Midbrain (tissue), 1 donor: Measurements from ENCODE around the gene RFX3.
"Not testable (repeated sequence)": the region's sequence is repeated elsewhere in the genome, so short reads cannot be mapped to it uniquely, and the experiment has no call there.

Experiments
- DNase-seq: peaks from one replicate; lab custom pipeline; 2025; lab: John Stamatoyannopoulos, UW

Gene RFX3

DNA sequence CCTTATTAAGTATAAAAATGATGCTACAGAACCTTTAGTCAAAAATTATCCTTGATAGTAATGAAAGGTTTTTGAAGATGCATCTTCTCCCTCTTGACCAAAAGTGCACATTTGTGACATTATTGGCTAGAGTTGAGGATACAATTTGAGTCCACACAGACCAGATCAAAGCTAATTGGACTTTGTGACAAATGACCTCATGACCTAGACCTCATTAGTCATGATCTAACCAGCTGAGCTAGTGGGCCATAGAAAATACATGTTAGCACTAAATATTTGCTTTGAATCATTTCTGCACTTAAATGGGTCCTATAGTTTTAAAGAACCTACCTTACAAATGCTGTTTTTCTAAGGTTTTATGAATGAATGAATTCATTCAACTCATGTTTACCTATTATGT, 182.1 kb downstream of the RFX3 start:
- DNase-seq = no peak

DNA sequence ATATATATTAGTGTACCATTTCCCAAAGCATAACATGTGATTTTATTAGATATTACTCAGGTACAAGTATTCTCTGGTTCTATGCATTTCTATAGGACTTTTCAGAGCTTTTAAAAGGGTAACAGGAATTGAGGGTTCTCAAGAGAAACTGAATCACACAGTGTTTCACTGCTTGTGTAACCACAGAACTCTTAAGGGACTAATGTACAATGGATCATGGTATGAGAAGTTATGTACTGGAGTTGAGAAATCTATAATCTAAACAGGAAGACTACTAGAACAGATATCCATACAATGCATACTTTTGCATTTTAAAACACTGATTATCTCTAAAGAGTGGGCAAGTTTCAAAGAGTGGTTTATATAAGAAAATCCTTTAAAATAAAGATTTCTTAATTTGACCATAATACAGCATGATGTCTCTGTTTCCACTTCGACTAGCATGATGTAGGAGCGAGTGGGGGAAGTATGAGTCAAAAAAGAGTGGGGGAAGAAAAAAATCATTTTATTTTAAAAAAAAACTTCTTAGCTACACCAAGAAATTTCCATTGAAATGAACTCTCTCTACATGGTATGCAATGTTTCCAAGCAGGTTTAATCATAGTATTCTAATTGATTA, 183.5 kb downstream of the RFX3 start:
- DNase-seq = no peak

DNA sequence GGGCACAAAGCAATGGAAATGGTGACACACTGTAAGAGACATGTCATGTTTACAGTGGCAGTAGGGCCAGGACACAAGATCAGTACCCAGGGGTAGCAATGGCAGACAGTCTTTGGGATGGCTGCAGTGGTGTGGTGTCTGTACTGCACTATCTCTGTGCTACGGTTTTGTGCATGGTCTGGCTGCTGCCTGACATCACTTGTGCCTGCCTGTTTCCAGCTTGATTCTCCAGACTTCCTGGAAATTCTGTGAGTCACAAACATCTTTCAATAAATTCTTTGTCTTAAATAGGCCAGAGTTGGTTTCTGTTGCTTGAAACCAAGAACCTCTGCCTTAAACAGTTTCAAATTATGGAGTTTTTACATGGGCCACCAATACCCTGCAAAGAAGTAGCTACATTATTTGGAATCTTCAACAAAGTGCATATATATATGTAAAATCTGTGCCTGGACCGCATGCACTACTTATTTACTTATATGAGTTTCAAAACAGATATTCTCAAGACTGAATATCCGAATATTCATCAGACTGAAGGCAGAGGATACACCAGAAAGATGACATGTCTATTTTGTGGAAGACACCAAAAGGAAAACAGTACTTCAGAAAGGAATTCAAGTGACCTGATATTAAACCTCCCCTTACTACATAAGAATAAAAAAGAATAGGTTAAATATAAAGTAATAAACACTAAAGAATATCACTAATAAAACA, 188.1 kb downstream of the RFX3 start:
- DNase-seq = no peak

DNA sequence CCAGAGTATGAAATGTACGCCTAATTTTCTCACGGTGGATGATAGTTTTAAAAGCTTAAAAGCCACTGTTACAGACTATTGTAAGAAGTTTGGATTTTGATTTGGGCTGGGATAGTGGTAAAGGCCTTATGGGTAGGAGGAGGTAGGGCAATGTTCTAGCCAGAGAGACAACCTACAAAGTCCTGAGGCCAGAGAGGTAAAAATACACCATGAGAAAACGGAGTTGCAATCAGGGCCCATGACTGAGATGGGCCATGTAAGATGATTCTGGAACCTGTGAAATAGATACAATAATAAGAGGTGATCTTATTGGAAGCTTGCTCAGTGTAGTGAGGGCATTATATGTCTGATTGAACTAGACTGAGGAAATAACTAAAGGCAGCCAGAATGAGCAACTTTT, 188.8 kb downstream of the RFX3 start:
- DNase-seq = no peak

DNA sequence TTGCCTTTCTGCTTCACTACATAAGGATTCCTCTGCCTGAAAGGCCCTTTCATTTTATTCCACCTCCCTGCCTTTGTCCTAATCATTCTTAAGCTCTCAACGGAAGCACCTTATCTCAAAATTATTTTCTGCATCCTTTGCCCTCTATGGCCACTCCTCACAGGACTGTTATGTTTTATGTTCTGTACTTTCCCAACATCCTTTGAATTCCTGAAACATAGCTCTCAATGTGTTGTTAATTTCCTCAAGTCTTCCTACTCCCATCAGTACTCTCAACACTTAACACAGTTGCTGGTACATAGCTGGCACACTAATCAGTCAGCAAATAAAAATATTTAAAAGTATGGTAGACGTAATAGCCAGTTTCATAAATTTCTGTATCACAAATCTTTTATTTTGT, 193.0 kb downstream of the RFX3 start:
- no peak for DNase-seq

DNA sequence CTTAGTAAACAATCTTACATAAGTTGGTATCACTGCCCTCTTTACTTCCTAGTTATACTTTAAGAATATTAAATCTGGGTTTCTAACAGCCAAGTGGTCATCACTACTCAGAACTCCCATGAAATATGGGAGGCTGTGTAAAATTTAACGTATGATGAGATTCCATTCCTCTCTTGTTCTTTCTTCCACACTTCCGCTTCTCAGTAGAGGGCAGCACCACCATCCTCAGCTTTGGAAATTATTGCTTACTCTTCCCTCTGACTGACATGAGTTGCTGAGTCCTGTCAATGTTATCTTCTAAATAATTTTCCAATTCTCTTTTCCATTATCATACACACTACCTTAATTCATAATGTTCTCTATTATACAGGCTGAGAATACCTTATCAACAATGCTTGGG, 194.0 kb downstream of the RFX3 start:
- DNase-seq = peak; percentile 10

DNA sequence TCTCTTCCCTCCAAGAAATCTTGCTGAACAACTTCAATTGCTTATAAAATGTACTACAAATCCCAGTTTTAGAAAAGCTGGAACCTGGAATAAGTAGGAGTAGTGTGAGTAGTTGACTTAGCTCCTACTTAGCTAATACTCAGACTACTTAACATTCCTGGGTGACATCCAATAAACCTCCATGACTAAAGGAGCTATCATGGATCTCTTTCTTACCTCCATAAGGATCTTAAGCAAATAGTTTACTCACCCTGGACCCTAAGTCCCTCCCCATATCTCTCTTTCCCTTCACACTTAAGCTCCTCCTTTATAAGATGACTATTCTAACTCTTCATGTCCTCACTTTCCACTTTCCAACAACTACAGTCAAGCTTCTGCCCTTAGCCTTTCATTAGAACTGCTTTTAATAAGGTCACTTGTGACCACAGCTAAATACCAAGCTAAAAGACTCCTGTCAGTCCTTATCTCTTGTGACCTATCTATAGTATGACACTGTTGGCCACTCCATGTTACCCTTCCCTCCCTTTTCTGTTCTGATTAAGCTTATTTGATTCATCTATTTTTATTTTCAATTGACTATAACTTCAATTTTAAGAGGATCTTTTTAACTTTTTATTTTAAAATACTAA, 194.9 kb downstream of the RFX3 start:
- DNase-seq = no peak

DNA sequence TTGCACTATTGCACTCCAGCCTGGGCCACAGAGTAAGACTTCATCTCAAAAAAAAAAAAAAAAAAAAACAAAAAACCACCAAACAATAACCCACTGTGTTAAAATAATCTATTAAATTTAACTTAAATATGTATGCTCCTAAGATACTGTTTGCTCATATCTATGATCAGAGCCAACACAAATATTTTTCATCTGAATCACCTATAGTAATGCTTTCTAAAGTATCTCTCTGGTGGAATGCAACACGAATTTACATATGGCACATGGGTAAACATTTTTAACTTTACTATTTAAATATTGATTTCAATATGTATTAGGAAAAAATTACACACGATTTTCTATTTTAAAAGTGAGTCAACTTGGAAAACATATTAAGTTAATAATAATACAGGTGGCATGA, 196.4 kb downstream of the RFX3 start:
- no peak for DNase-seq

DNA sequence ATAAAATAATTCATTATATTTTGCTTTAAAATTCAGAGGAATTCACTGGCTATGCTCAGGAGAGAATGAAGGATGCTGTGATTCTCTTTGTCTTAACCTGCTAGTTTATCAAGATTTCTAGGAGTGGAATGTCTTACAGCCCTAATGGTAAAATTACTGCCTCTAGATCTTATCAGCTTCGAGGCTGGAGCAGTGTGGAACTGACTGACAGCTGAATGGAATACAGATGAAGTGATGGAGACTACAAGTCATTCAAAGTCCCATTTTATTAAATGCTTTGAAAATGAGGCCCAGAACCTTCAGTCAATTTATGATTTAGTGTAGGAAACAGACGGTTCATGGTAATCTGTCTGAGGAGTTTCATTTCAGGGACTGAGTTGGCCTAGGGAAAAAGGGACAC, 202.1 kb downstream of the RFX3 start:
- no peak for DNase-seq

DNA sequence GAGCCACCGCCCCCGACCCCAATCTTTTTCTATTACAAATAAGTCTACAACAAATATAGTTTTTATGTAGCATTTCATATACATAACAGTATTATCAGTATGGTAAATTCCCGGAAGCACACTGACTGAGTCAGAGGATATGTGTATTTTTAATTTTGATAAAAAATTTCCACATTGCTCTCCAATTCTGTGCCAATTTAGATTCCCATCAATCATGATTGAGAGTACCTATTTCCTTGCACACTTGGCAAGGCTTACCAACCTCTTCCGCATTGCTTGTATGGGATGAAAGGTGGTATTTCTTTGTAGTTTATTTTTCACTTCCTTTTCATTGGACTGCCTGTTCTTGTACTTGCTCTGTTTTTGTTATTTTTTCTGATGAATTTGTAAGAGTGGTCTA, 204.6 kb downstream of the RFX3 start:
- no peak for DNase-seq

DNA sequence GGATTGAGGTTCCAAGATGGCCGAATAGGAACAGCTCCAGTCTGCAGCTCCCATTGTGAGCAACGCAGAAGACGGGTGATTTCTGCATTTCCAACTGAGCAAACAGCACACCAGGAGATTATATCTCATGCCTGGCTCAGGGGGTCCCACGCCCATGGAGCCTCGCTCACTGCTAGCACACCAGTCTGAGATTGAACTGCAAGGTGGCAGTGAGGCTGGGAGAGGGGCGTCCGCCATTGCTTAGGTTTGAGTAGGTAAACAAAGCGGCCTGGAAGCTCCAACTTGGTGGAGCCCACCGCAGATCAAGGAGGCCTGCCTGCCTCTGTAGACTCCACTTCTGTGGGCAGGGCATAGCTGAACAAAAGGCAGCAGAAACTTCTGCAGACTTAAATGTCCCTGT, 213.2 kb downstream of the RFX3 start:
- not testable (repeated sequence) for DNase-seq

DNA sequence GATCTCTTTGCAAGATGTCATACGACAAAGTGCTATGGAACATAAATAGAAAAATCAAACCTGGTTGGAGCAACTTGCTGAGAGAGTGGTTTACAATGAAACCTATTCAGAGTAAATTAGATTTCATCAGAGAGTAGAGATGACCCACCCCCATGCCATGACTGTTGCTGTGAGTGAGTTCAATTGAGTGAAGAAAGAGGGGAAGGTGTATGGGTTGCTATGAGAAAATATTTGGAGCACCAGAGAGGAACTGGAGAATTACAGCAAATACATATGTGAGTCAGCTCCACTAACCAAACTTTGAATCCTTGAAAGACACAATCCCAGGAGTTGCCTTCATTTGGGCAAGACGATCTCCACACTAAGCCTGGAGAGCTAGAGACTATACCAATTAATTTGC, 217.2 kb downstream of the RFX3 start:
- DNase-seq = no peak

DNA sequence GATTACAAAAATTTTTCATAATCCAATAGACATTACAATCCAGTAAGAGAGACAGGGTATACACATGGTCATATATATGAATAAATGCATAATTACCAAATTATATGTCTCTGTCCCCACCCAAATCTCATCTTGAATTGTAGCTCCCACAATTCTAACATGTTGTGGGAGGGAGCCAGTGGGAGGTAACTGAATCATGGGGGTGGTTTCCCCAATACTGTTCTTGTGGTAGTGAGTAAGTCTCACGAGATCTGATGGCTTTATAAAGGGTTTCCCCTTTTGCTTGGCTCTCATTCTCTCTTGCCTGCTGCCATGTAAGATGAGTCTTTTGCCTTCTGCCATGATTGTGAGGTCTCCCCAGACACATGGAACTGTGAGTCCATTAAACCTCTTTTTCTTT, 221.4 kb downstream of the RFX3 start:
- DNase-seq = not testable (repeated sequence)

DNA sequence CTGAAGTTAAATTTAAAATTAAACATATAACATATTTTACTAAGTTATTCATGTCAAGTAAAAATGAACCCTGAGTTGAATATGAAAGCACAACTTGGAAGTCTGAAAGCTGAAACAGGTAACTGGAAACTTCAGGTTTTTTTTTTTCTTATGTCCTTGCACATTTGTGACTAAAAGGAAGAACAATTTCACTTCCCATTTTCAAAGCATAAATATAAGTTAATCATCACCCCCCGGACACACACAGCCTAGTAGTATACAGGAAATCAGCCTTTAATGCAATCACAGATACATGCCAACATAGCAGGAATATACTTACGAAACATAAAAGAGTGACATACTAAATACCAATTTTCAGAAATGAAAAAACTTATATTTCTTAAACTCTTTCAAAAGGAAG, 225.9 kb downstream of the RFX3 start:
- DNase-seq = no peak

DNA sequence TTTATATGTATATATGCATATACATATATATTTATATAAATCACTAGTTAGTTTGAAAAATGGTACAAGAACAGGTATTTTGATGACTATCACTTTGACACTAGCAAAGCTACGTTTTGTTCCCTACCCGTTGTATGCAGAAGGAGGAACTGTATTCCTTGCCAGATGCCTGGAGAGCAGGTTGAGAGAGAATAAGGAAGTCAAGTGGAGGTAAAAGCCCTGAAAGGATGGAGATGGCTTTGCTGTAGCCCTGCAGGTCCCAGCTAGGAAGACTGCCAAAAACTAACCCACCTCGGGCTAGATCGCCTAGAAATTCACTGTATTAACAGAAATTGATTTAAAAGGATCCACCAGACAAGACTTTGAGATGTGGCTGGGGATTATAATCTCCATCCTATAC, 229.3 kb downstream of the RFX3 start:
- no peak for DNase-seq

DNA sequence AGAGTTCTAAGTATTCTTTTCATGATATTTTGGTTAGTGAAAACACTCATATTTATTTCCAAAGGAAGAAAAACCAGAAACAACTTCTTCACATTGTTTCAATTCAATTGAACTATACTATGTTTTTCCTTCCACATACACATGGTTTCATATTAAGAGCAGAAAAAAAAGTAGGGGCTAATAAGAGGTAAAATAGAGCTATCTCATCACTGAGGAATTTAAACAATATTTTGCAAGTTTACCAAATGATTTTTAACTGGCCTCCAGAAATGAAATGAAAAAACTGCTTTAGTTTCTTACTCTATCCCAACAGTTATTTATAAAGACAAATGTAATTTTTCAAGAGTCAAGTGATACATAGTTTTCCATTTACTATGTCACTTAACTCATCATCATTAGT, 233.5 kb downstream of the RFX3 start:
- DNase-seq = no peak

DNA sequence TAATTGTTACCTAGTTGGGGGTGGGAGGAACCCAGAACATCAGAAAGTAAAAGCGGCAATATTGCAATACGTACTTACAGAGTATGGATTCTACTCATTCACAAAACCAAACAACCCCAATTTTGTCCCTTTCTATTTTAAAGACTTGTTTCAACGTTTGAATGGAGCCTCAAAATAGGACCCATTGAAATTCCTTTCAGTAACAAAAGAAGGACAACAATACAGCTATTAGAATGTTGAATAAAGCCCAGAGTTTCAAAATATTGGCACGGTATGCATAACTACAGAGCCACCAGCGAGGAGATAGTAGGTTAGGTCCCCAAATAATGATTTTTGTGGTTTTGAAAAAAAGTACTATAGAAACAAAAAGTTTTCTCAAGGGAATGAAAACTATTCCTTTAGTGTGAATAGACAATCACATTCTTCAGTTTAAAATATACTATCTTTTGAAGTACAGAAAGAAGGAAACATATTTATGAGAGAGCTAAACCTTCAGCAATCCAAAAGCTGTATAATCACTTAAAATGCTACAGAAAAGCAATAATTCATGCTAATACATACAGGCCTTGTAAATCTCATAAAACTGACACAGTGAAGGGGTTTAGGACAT, 235.5 kb downstream of the RFX3 start:
- DNase-seq = no peak

DNA sequence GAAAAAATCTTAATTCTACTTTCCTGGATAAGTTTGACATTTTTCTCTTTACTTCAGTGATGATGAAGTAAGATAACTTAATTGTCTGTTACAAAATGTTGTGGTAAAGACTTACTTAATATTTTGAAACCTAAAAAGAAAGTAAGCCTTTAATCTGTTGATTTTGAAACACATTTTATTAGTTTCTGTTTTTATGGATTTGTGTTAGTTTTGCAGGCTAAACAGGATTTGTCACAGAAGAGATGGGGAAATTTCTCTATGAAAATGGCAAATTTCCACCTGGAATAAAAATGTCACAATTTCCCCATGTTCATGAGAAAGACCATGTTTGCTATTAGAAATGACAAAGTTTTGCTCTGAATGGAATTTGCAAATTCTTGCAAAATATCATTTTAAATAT, 237.1 kb downstream of the RFX3 start:
- no peak for DNase-seq

DNA sequence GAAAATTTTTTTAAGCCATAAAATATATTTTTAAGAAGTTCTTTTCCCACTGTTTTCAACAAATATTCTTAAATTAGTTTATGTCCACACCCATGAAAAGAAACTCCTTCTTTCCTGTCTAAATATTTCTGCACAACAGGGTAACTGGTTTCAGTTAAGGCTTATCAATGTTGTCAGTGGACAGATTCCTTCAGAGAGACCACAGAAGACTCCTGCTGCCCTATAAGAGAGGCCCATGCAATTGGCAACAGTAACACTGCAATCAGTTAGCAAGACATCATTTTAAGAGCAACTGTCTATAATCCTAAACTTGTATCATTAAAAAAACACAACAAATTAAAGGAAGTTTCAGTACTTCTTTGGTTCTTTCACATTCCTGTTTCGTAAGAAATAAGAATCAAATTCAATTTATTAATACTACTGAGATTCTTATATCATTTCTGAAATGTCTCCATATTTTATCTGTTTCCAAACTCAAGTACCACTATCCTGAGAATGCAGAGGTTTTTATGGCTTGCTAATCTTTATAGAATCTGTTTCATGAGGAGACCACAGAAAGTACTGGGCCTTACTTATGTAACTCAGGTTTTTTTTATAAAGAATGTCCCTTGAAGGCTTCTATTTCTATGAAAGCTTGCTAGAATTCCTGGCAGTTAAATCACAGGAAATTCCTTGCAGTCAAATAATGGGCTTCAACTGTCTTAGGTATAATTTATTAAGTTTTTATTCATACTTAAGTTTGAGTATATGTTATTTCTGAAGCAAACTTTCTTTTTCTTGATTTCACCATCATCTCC, 240.2 kb downstream of the RFX3 start:
- DNase-seq = no peak

DNA sequence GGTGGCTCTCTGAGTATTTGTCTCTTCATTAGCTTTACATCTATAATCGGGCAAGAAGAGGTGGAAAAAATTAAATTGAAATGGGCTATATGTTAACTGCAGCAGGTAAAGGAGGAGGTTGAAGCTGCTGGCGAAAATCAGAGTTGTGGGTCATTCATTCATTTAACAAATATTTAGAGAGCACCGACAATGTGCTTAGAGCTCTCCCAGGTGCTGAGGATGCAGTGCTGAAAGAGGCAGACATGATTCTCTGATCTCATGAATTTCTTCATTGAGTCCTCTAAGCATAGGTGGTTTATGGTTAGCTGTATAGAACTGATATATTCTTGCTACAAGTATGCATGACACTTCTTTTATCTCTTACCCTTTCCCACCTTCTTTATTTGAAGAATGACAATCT, 243.4 kb downstream of the RFX3 start:
- DNase-seq = no peak

DNA sequence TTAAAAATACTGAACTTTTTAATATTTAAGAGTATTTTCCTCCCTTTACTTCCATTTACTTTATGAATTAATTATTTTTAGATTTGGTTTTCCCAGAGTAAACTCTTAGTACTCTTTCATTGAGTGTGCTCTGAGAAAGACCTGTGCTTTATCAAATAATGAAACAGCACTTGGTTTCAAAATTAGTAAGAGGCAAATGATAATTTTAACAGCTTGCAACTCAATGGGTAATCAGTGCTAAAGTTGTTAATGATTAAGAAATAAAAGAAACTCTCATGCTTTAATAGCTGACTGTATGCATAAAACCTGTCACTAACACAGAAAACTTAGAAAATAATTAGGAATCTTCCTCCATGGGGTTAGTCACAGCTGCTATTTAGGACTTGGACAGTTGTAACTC, 244.4 kb downstream of the RFX3 start:
- DNase-seq = no peak

DNA sequence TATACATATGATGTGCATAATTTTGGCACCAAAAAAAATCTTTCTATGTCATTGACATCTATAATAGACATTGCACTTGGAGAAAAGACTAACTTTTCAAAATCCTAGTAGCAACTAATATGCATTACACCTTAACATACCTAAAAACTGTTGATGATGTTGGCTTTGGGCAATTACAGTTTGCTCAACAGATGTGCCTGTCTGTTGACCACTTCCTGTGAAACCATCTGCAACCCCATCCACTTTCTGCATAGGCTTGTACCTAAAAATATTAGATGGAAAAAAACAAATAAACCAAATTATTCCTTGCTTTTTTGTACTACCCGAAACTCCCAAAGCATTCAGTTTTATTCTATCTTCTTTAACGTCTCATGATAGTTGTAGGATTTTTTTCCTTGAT, 248.6 kb downstream of the RFX3 start:
- no peak for DNase-seq
